ENCODE measurements around the gene TUBAL3.
"Not testable (repeated sequence)": the region's sequence is repeated elsewhere in the genome, so short reads cannot be mapped to it uniquely, and the experiment has no call there.

TUBAL3 gene

GRCh38 chr10:5399332-5399731 lies 5.3 kb downstream of the TUBAL3 start:
- no peak overlapping the region for H3K9ac ChIP-seq (ENCODE audit: low read depth, low read length)
- H3K4me1 ChIP-seq (ENCODE audit: control insufficient read depth, insufficient read depth, low read length): no peaks in the 10 kb centered on the region
- H3K9me3 ChIP-seq (ENCODE audit: control insufficient read depth, insufficient read depth, low read length): no peaks in the 10 kb centered on the region
- no peak overlapping the region for H3K4me3 ChIP-seq (ENCODE audit: low read depth, low read length)
- no peak overlapping the region for H3K27ac ChIP-seq (ENCODE audit: low read depth, low read length)
- no peaks in the 10 kb centered on the region for H3K36me3 ChIP-seq (ENCODE audit: control insufficient read depth, insufficient read depth, low read length)
- no peaks in the 10 kb centered on the region for H3K27me3 ChIP-seq (ENCODE audit: control insufficient read depth, insufficient read depth, low read length)

- peaks cover 17% of the 10 kb centered on the region for H3K9me3 ChIP-seq (ENCODE audit: control insufficient read depth, insufficient read depth, low read length)
- no peaks in the 10 kb centered on the region for H3K4me1 ChIP-seq (ENCODE audit: control insufficient read depth, insufficient read depth, low read length)
- H3K4me3 ChIP-seq (ENCODE audit: low read depth, low read length): no peak overlapping the region
- no peak overlapping the region for H3K9ac ChIP-seq (ENCODE audit: low read depth, low read length)
- H3K36me3 ChIP-seq (ENCODE audit: control insufficient read depth, insufficient read depth, low read length): no peaks in the 10 kb centered on the region
- H3K27ac ChIP-seq (ENCODE audit: low read depth, low read length): no peak overlapping the region
- no peaks in the 10 kb centered on the region for H3K27me3 ChIP-seq (ENCODE audit: control insufficient read depth, insufficient read depth, low read length)
Measured at GRCh38 chr10:5396556-5397300, 7.9 kb downstream of the TUBAL3 start.

DNA sequence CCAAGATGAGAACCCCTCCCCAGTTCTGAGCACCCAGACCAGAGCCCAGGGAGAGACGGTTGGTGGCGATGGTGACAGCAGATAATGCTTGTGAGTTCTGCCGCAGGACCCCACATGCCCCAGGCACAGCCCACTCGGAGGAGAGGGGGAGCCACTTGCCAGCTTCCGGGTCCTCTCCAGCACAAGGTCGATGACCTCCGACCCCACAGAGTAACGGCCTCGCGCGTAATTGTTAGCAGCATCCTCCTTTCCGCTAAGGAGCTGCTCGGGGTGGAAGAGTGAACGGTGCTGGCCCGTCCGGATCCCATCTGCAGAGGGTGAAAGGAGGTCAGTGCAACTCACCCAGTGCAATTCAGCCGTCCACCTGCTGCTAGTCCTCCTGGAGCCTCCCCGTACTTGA lies 9.5 kb downstream of the TUBAL3 start:
- Histone ChIP-seq H3K36me3 (ENCODE audit: control insufficient read depth, insufficient read depth, low read length) (no peaks in the 10 kb centered on the region), H3K9me3 (ENCODE audit: control insufficient read depth, insufficient read depth, low read length) (peaks cover 32% of the 10 kb centered on the region), H3K27ac (ENCODE audit: low read depth, low read length) (no peak overlapping the region)

DNA sequence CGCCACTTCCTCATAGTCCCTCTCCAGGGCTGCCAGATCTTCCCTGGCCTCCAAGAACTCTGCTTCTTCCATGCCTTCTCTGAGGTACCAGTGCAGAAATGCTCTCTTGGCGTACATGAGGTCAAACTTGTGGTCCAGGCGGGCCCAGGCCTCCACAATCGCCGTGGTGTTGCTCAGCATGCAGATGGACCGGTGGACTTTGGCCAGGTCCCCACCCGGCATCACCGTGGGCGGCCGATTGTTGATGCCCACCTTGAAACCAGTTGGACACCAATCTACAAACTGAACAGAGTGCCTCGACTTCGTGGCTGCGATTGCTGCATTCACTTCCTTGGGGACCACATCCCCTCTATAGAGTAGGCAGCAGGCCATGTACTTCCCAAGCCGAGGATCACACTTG lies 11.1 kb downstream of the TUBAL3 start:
- Histone ChIP-seq H3K4me3 (ENCODE audit: low read depth, low read length) (no peak overlapping the region), H3K27ac (ENCODE audit: low read depth, low read length) (no peak overlapping the region), H3K27me3 (ENCODE audit: control insufficient read depth, insufficient read depth, low read length) (no peaks in the 10 kb centered on the region), H3K9me3 (ENCODE audit: control insufficient read depth, insufficient read depth, low read length) (peaks cover 47% of the 10 kb centered on the region), H3K36me3 (ENCODE audit: control insufficient read depth, insufficient read depth, low read length) (no peaks in the 10 kb centered on the region), H3K9ac (ENCODE audit: low read depth, low read length) (no peak overlapping the region), H3K4me1 (ENCODE audit: control insufficient read depth, insufficient read depth, low read length) (no peaks in the 10 kb centered on the region)

More for the DNA sequence above, 9.5 kb downstream of the TUBAL3 start:
- Histone ChIP-seq H3K4me1 (ENCODE audit: control insufficient read depth, insufficient read depth, low read length) (no peaks in the 10 kb centered on the region), H3K9ac (ENCODE audit: low read depth, low read length) (no peak overlapping the region), H3K27me3 (ENCODE audit: control insufficient read depth, insufficient read depth, low read length) (no peaks in the 10 kb centered on the region), H3K4me3 (ENCODE audit: low read depth, low read length) (no peak overlapping the region)

- Histone ChIP-seq H3K4me3 (ENCODE audit: low read depth, low read length) (no peak overlapping the region), H3K27ac (ENCODE audit: low read depth, low read length) (no peak overlapping the region), H3K27me3 (ENCODE audit: control insufficient read depth, insufficient read depth, low read length) (no peaks in the 10 kb centered on the region), H3K9me3 (ENCODE audit: control insufficient read depth, insufficient read depth, low read length) (peaks cover 47% of the 10 kb centered on the region), H3K36me3 (ENCODE audit: control insufficient read depth, insufficient read depth, low read length) (no peaks in the 10 kb centered on the region), H3K9ac (ENCODE audit: low read depth, low read length) (no peak overlapping the region), H3K4me1 (ENCODE audit: control insufficient read depth, insufficient read depth, low read length) (no peaks in the 10 kb centered on the region)
Measured at GRCh38 chr10:5391790-5392189, 12.8 kb downstream of the TUBAL3 start.

DNA sequence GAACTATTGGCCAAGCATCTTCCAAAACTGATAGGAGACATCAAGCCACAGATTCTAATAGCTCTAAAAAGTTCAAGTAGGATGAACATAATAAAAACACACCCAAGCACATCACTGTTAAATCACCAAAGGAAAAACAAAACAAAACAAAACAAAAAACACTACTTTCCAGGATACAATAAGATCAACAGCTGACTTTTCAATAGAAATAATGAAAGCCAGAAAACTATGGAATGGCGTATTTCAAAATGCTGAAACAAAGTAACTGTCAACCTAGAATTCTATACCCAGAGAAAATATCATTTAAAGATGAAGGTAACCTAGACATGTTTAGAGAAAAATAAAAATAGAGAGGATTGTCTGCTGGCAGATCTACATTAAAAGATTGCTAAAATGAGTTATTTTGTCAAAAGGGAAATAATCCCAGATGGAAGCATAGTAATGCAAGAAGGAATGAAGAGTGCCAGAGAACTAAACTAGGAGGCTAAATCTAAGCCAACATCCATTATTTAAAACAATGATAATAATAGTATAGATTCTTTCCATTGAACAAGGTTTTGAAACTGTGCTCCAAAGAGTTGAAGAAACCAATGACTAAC lies 13.9 kb downstream of the TUBAL3 start:
- no peaks in the 10 kb centered on the region for H3K36me3 ChIP-seq (ENCODE audit: control insufficient read depth, insufficient read depth, low read length)
- H3K4me3 ChIP-seq (ENCODE audit: low read depth, low read length): no peak overlapping the region
- H3K9me3 ChIP-seq (ENCODE audit: control insufficient read depth, insufficient read depth, low read length): peaks cover 47% of the 10 kb centered on the region
- 0 out of 2 replicates have a peak, but pooled peaks cover under 1% of the 10 kb centered on the region for H3K4me1 ChIP-seq (ENCODE audit: control insufficient read depth, insufficient read depth, low read length)
- no peak overlapping the region for H3K9ac ChIP-seq (ENCODE audit: low read depth, low read length)
- H3K27ac ChIP-seq (ENCODE audit: low read depth, low read length): no peak overlapping the region
- H3K27me3 ChIP-seq (ENCODE audit: control insufficient read depth, insufficient read depth, low read length): no peaks in the 10 kb centered on the region

GRCh38 chr10:5387169-5387568 lies 17.5 kb downstream of the TUBAL3 start:
- Histone ChIP-seq H3K4me1 (ENCODE audit: control insufficient read depth, insufficient read depth, low read length) (peaks cover 4% of the 10 kb centered on the region; the same call in 1 of the 2 replicates), H3K4me3 (ENCODE audit: low read depth, low read length) (no peak overlapping the region), H3K9ac (ENCODE audit: low read depth, low read length) (no peak overlapping the region), H3K36me3 (ENCODE audit: control insufficient read depth, insufficient read depth, low read length) (no peaks in the 10 kb centered on the region), H3K27me3 (ENCODE audit: control insufficient read depth, insufficient read depth, low read length) (no peaks in the 10 kb centered on the region), H3K27ac (ENCODE audit: low read depth, low read length) (no peak overlapping the region), H3K9me3 (ENCODE audit: control insufficient read depth, insufficient read depth, low read length) (peaks cover 35% of the 10 kb centered on the region)

GRCh38 chr10:5385224-5385623 lies 19.4 kb downstream of the TUBAL3 start:
- no peak overlapping the region for H3K9ac ChIP-seq (ENCODE audit: low read depth, low read length)
- no peaks in the 10 kb centered on the region for H3K36me3 ChIP-seq (ENCODE audit: control insufficient read depth, insufficient read depth, low read length)
- H3K27ac ChIP-seq (ENCODE audit: low read depth, low read length): peak overlapping the region; percentile 12
- H3K9me3 ChIP-seq (ENCODE audit: control insufficient read depth, insufficient read depth, low read length): peaks cover 16% of the 10 kb centered on the region; the same call in 1 of the 2 replicates
- no peaks in the 10 kb centered on the region for H3K27me3 ChIP-seq (ENCODE audit: control insufficient read depth, insufficient read depth, low read length)
- H3K4me3 ChIP-seq (ENCODE audit: low read depth, low read length): peak overlapping the region; percentile 15; the same call in 1 of the 2 replicates
- H3K4me1 ChIP-seq (ENCODE audit: control insufficient read depth, insufficient read depth, low read length): peaks cover 4% of the 10 kb centered on the region; the same call in 1 of the 2 replicates

DNA sequence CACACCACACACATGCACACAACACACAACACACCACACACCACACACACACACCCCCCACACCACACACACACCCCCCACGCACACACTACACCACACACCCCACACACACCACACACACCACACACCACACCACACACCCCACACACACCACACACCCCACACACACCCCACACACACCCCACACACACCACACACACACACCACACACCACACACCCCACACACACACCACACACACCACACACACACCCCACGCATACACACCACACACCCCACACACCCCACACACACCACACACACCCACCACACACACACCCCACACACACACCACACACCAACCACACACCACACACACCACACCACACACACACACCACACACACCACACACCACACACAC lies 23.4 kb downstream of the TUBAL3 start:
- Histone ChIP-seq H3K9me3 (ENCODE audit: control insufficient read depth, insufficient read depth, low read length) (no peaks in the 10 kb centered on the region; the same call in 1 of the 2 replicates), H3K36me3 (ENCODE audit: control insufficient read depth, insufficient read depth, low read length) (no peaks in the 10 kb centered on the region), H3K27ac (ENCODE audit: low read depth, low read length) (no peak overlapping the region), H3K4me1 (ENCODE audit: control insufficient read depth, insufficient read depth, low read length) (peaks cover 4% of the 10 kb centered on the region; the same call in 1 of the 2 replicates), H3K27me3 (ENCODE audit: control insufficient read depth, insufficient read depth, low read length) (no peaks in the 10 kb centered on the region), H3K9ac (ENCODE audit: low read depth, low read length) (no peak overlapping the region), H3K4me3 (ENCODE audit: low read depth, low read length) (no peak overlapping the region)

DNA sequence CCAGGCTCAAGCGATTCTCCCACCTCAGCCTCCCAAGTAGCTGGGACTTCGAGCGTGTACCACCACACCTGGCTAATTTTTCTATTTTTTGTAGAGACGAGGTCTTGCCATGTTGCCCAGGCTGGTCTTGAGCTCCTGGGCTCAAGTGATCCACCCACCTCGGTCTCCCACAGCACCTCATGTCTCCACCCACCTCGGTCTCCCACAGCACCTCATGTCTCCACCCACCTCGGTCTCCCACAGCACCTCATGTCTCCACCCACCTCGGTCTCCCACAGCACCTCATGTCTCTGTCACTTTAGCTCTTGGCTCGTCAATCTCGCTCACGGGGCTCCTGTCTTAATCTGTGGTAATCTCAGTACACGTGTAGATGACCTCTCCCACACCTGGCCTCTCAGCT lies 24.2 kb downstream of the TUBAL3 start:
- H3K9ac ChIP-seq (ENCODE audit: low read depth, low read length); H3K9me3 ChIP-seq (ENCODE audit: control insufficient read depth, insufficient read depth, low read length); H3K4me1 ChIP-seq (ENCODE audit: control insufficient read depth, insufficient read depth, low read length); H3K27me3 ChIP-seq (ENCODE audit: control insufficient read depth, insufficient read depth, low read length); H3K4me3 ChIP-seq (ENCODE audit: low read depth, low read length); H3K27ac ChIP-seq (ENCODE audit: low read depth, low read length); H3K36me3 ChIP-seq (ENCODE audit: control insufficient read depth, insufficient read depth, low read length): not testable (repeated sequence)

- H3K9ac ChIP-seq (ENCODE audit: low read depth, low read length): not testable (repeated sequence)
Measured at GRCh38 chr10:5379202-5379601, 25.4 kb downstream of the TUBAL3 start.

More at GRCh38 chr10:5379202-5379601, 25.4 kb downstream of the TUBAL3 start:
- not testable (repeated sequence) for H3K9me3 ChIP-seq (ENCODE audit: control insufficient read depth, insufficient read depth, low read length); H3K27ac ChIP-seq (ENCODE audit: low read depth, low read length); H3K36me3 ChIP-seq (ENCODE audit: control insufficient read depth, insufficient read depth, low read length); H3K4me3 ChIP-seq (ENCODE audit: low read depth, low read length); H3K4me1 ChIP-seq (ENCODE audit: control insufficient read depth, insufficient read depth, low read length); H3K27me3 ChIP-seq (ENCODE audit: control insufficient read depth, insufficient read depth, low read length)
